Measurements from ENCODE around the gene PLIN4. TPM values are rescaled to one million over a fixed set of nuclear protein-coding genes. Genes with fewer than 3 reads are reported as not detected.
A peak's percentile ranks its signal among the peaks of the same experiment; 100 is the strongest.

The PLIN4 gene
- total RNA-seq, 2 donors from 2014 or later: 8.2 to 13.9 TPM

GRCh38 chr19:4536798-4537197 lies 18.5 kb upstream of the PLIN4 start:
- TF ChIP-seq POLR2AphosphoS5 (IDR thresholded peaks at IDR 0.05): no peak
- TF ChIP-seq CTCF (IDR thresholded peaks at IDR 0.05): no peak
- no peak for TF ChIP-seq POLR2A (IDR thresholded peaks at IDR 0.05)

GRCh38 chr19:4534836-4535658 lies 16.8 kb upstream of the PLIN4 start, which contains the start of gene PLIN5:
PLIN5 (minus strand) TSS chr19:4535224; CDS start chr19:4534074, 1,150 bp downstream.
- 9% methylated on average over 46 of the region's 49 CpGs for WGBS
- H3K27ac ChIP-seq: peak within 1 kb of the TSS in 1 of 2 donors; percentile 60
- DNase-seq (ENCODE audit: low spot score): peak; percentile 64

More at GRCh38 chr19:4536798-4537197, 18.5 kb upstream of the PLIN4 start:
- intact Hi-C loops (cut with DNase I): no loop called here
- Histone ChIP-seq H3K9me3 (no peaks in the 10 kb centered on the region), H3K27me3 (replicated peaks; ENCODE audit: insufficient read depth) (no peaks in the 10 kb centered on the region), H3K36me3 (no peaks in the 10 kb centered on the region), H3K4me1 (replicated peaks) (no peaks in the 10 kb centered on the region), H3K27ac (no peak overlapping the region), H3K4me3 (no peak overlapping the region)
- DNase-seq (ENCODE audit: low spot score): no peak
- WGBS: 37% methylated on average over 5 of the region's 5 CpGs

GRCh38 chr19:4533835-4534424 lies 15.6 kb upstream of the PLIN4 start:
- H3K27me3 ChIP-seq (replicated peaks; ENCODE audit: insufficient read depth): no peaks in the 10 kb centered on the region
- no peaks in the 10 kb centered on the region for H3K36me3 ChIP-seq
- TF ChIP-seq POLR2AphosphoS5 (IDR thresholded peaks at IDR 0.05): no peak
- no peak for TF ChIP-seq CTCF (IDR thresholded peaks at IDR 0.05)
- no peak for TF ChIP-seq POLR2A (IDR thresholded peaks at IDR 0.05)
- DNase-seq (ENCODE audit: low spot score): no peak
- H3K9me3 ChIP-seq: no peaks in the 10 kb centered on the region
- H3K27ac ChIP-seq: no peak overlapping the region
- intact Hi-C loops (cut with DNase I): no loop called here
- WGBS: 80% methylated on average over 9 of the region's 9 CpGs
- no peak overlapping the region for H3K4me3 ChIP-seq
- no peaks in the 10 kb centered on the region for H3K4me1 ChIP-seq (replicated peaks)

More at GRCh38 chr19:4534836-4535658, 16.8 kb upstream of the PLIN4 start, which contains the start of gene PLIN5:
- no peaks in the 10 kb centered on the region for H3K36me3 ChIP-seq
- intact Hi-C loops (cut with DNase I): no loop called here
- H3K27me3 ChIP-seq (replicated peaks; ENCODE audit: insufficient read depth): no peaks in the 10 kb centered on the region
- no peaks in the 10 kb centered on the region for H3K4me1 ChIP-seq (replicated peaks)
- TF ChIP-seq CTCF (IDR thresholded peaks at IDR 0.05): peak in 1 of 4 experiments; percentile 7
- peak; percentile 49 for TF ChIP-seq POLR2A (IDR thresholded peaks at IDR 0.05)
- TF ChIP-seq POLR2AphosphoS5 (IDR thresholded peaks at IDR 0.05): peak; percentile 33
- peak within 1 kb of the TSS; percentile 15 to 33 for H3K4me3 ChIP-seq
- H3K9me3 ChIP-seq: no peaks in the 10 kb centered on the region

GRCh38 chr19:4533334-4533733 lies 15.0 kb upstream of the PLIN4 start:
- H3K9me3 ChIP-seq: no peaks in the 10 kb centered on the region
- no peaks in the 10 kb centered on the region for H3K27me3 ChIP-seq (replicated peaks; ENCODE audit: insufficient read depth)
- H3K4me1 ChIP-seq (replicated peaks): no peaks in the 10 kb centered on the region
- 87% methylated on average over 9 of the region's 9 CpGs for WGBS
- intact Hi-C loops (cut with DNase I): no loop called here
- H3K36me3 ChIP-seq: no peaks in the 10 kb centered on the region
- H3K27ac ChIP-seq: no peak overlapping the region
- no peak for TF ChIP-seq POLR2A (IDR thresholded peaks at IDR 0.05)
- TF ChIP-seq CTCF (IDR thresholded peaks at IDR 0.05): no peak
- no peak for TF ChIP-seq POLR2AphosphoS5 (IDR thresholded peaks at IDR 0.05)
- DNase-seq (ENCODE audit: low spot score): no peak
- no peak overlapping the region for H3K4me3 ChIP-seq

All from prostate gland (tissue), 2 donors.